ENCODE measurements around the gene LRRC27. TPM values are rescaled to one million over a fixed set of nuclear protein-coding genes. Genes with fewer than 3 reads are reported as not detected.

The LRRC27 gene
- total and polyA plus RNA-seq, 7 donors, result 1.4 to 15.5 (median 6.2) TPM

DNA sequence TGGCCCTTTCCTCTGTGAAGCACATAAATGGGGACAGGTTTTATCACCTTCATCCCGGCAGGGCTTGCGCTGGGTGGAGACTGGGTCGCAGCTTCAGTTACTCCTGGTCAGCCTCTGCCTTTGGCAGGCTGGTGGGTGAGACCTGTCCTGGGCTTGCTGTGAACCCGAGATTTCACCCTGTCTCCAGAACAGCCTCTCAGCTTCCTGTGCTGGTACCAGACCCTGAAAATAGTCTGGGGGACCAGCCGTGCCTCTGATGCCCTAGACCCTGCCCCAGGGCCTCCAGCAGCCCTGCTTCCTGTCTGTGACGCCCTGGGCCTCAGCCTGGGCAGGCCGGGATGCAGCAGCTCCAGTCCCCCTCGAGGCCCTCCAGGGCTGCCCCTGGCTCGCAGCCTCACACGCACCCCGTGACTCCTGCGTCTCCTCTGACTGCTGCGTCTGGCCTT is 51.8 kb downstream of the LRRC27 start:
- Histone ChIP-seq H3K4me3 (no peak overlapping the region), H3K27me3 (no peaks in the 10 kb centered on the region), H3K36me3 (no peaks in the 10 kb centered on the region), H3K9me3 (no peaks in the 10 kb centered on the region), H3K4me1 (peaks cover 0 to 7% (median 0%) of the 10 kb centered on the region in 4 donors), H3K27ac (no peak overlapping the region)
- no peak for TF ChIP-seq EP300 (IDR thresholded peaks at IDR 0.05)
- no peak for TF ChIP-seq POLR2A (IDR thresholded peaks at IDR 0.05)
- TF ChIP-seq, protein P1, sequence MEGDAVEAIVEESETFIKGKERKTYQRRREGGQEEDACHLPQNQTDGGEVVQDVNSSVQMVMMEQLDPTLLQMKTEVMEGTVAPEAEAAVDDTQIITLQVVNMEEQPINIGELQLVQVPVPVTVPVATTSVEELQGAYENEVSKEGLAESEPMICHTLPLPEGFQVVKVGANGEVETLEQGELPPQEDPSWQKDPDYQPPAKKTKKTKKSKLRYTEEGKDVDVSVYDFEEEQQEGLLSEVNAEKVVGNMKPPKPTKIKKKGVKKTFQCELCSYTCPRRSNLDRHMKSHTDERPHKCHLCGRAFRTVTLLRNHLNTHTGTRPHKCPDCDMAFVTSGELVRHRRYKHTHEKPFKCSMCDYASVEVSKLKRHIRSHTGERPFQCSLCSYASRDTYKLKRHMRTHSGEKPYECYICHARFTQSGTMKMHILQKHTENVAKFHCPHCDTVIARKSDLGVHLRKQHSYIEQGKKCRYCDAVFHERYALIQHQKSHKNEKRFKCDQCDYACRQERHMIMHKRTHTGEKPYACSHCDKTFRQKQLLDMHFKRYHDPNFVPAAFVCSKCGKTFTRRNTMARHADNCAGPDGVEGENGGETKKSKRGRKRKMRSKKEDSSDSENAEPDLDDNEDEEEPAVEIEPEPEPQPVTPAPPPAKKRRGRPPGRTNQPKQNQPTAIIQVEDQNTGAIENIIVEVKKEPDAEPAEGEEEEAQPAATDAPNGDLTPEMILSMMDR (IDR thresholded peaks at IDR 0.05), result no peak
- no peak for TF ChIP-seq POLR2AphosphoS5 (IDR thresholded peaks at IDR 0.05)
- peak; percentile 43 for DNase-seq
- WGBS, 2 donors, result 65 to 68% methylated on average over 13 of the region's 13 CpGs
- intact Hi-C loops (cut with DNase I), result no loop called here

DNA sequence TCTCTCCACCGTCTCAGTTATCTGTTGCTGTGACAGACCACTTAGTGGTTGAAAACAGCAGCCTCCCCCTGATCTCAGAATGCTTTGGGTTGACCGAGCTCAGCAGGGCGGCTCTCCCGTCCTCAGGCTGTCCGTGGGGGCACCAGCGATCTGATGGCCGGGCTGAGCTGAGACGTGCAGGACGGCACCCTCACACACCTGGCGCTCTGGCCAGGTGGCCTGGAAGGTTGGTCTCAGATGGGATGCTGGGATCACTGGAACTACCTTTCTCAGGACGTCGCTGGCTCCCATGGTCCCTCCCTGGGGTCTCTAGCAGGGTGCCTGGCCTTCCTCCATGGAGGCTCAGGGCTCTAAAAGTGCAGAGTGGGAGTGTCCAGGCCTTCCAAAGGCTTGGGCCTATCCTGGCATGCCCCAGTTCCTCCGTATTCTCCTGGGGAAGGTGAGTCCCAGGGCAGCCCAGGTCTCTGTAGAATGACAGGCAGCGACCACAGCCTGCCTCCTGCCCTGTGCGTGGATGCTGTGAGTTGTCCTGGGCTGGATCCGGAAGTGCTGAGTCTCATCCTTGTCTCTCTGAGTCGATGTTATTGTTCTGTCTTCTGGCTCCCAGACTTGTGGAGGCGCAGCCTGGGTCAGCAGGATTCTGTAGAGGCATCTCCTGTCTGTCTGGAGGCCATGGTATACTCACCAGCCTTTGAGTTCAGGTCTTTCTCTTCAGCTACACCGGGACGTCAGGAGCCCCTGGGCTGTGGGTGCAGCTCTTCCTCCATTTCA is 52.8 kb downstream of the LRRC27 start:
- Histone ChIP-seq H3K36me3 (no peaks in the 10 kb centered on the region), H3K4me3 (no peak overlapping the region), H3K4me1 (peaks cover 0 to 10% (median 0%) of the 10 kb centered on the region in 4 donors), H3K27ac (no peak overlapping the region), H3K27me3 (no peaks in the 10 kb centered on the region), H3K9me3 (no peaks in the 10 kb centered on the region)
- peak; percentile 59 for DNase-seq
- intact Hi-C loops (cut with DNase I), result no loop called here
- TF ChIP-seq POLR2A (IDR thresholded peaks at IDR 0.05) (no peak), EP300 (IDR thresholded peaks at IDR 0.05) (no peak), POLR2AphosphoS5 (IDR thresholded peaks at IDR 0.05) (no peak)
- TF ChIP-seq, protein P1 (IDR thresholded peaks at IDR 0.05), result no peak
- 85 to 93% methylated on average over 20 of the region's 20 CpGs for WGBS, 2 donors

DNA sequence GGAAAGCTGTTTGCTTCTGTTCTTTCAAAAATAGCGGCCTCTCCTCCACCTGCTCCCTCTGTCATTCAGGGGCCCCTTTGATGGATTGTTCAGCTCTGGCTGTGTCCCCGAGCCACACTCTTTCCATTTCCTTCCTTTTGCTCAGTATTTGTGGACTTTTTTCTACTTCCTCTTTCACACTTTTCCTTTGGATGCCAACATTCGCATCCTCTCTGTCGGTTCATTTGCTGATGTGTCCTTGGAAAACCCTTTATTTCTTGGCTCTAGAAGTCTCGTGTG is 53.3 kb downstream of the LRRC27 start:
- intact Hi-C loops (cut with DNase I), result no loop called here
- WGBS, 2 donors, result 50 to 67% methylated on average over 5 of the region's 5 CpGs
- Histone ChIP-seq H3K9me3 (no peaks in the 10 kb centered on the region), H3K4me1 (peaks cover 0 to 10% (median 0%) of the 10 kb centered on the region in 4 donors), H3K36me3 (no peaks in the 10 kb centered on the region), H3K27ac (no peak overlapping the region), H3K4me3 (no peak overlapping the region), H3K27me3 (no peaks in the 10 kb centered on the region)
- TF ChIP-seq POLR2A (IDR thresholded peaks at IDR 0.05), result no peak
- TF ChIP-seq, protein P1 (IDR thresholded peaks at IDR 0.05), result no peak
- no peak for DNase-seq

DNA sequence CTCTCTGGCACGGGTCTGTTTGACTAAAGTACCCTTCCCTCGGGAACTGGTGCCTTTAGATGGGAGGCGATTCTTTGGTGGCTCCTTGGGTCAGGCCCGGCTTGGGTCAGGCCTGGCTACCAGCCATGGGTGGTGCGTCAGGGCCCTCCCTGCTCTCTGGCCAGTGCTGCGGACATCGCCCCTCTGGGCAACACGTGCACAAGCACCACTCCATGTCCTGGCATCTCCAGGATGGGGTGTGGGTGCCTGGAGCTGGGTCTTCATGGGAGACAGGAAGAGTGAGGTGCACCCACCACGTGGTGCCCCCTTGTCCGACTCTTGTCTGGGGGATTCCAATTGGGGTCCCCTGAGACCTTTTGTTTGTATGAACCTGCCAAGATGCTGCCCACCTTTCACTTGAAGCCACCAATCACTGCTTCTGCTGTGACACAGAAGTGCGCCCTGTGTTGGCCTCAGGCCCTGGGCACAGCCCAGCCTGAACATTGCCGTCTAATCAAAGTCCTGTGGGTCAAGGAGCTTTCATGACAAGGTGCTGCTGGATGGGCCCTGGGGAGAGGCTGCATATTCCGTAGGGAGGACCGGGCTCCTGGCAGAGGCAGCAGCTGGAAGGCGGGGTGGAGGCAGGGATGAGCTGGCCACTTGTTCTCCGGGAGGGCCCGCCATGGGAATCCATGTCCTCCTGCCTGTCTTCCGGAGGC is 53.9 kb downstream of the LRRC27 start:
- no peaks in the 10 kb centered on the region for H3K27me3 ChIP-seq
- H3K27ac ChIP-seq, result no peak overlapping the region
- 80 to 88% methylated on average over 18 of the region's 18 CpGs for WGBS, 2 donors
- intact Hi-C loops (cut with DNase I), result no loop called here
- H3K36me3 ChIP-seq, result no peaks in the 10 kb centered on the region
- no peak overlapping the region for H3K4me3 ChIP-seq
- peaks cover 0 to 10% (median 0%) of the 10 kb centered on the region in 4 donors for H3K4me1 ChIP-seq
- TF ChIP-seq, protein P1 (IDR thresholded peaks at IDR 0.05), result no peak
- no peak for TF ChIP-seq EP300 (IDR thresholded peaks at IDR 0.05)
- no peak for TF ChIP-seq POLR2A (IDR thresholded peaks at IDR 0.05)
- TF ChIP-seq POLR2AphosphoS5 (IDR thresholded peaks at IDR 0.05), result no peak
- DNase-seq, result peak; percentile 50
- no peaks in the 10 kb centered on the region for H3K9me3 ChIP-seq
